Activated T-cell treated with anti-CD3 and anti-CD28 coated beads for 4 hours (primary cell): Measurements from ENCODE around the gene PKHD1.

Experiments
- DNase-seq: peaks from one replicate; pipeline ENCODE4 v3.0.0-alpha.2; 2020

PKHD1 gene

GRCh38 chr6:52042141-52042885, 45.1 kb downstream of the PKHD1 start:
- no peak for DNase-seq

DNA sequence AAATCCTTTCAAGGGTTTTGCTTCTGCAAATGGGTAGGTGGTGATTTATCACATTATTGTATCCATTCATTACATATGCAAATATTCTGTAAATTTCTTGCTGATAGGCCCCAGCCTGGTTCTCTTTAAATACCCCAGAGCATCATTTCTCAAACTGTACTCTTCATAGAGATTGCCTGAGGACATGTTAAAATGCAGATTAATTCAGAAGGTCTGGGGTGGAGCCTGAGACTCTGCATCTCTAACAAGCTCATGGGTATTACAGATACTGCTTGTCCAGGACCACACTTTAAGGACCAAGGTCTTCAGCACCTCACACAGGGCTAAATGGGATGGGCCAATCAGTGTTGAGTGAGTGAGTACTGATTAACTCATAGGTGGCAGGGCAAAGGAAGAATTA, 46.3 kb downstream of the PKHD1 start:
- DNase-seq: no peak

- no peak for DNase-seq
Measured at GRCh38 chr6:52027699-52028098, 59.7 kb downstream of the PKHD1 start.

DNA sequence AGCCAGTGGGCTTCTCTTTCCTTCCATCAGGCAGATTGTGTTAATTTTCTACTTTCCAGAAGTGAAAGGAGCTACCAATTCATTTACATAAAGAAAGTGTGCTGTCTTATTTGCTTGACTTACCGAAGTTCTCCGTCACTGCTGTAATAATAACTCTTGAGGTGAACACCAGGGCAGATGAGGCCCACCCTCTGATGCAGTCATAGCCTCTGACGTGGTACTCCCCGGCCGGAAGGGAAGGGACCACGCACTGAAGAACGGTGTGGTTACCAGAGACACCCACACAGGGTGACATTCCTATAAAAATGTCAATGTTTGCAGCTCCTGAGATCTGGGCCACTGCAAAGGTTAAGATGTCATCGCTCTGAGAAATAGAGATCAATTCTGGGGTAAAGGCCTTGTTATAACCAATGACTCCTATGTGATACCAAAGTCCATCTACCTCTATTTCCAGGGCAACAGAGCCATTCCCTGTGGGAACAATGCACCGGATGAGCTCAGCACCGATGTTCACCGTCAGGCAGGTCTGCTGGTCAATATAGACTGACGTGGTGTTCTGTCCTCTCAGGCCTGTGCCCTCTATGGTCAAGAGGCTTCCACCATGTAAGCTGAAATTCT, 62.9 kb downstream of the PKHD1 start:
- DNase-seq: no peak

GRCh38 chr6:52022675-52023074, 64.7 kb downstream of the PKHD1 start:
- DNase-seq: no peak

GRCh38 chr6:52020945-52021570, 66.4 kb downstream of the PKHD1 start:
- no peak for DNase-seq

DNA sequence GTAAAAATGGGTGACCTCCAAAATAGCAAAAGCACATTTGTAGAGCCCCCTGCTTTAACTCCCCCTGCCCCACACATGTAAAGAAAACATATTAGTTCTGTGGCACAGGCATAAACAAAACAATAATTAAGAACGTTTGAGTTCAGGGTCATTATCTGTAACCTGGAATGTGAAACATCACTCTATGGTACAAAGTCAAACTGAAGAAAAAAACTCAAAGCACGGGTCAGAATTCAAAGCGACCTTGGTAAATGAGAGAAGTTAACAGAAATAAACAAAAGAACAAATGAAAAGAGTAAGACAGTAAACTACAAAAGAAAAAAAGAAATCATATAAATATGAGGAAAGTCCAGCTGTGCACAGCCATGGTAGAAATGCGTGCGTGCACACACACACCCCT, 67.5 kb downstream of the PKHD1 start:
- DNase-seq: no peak

DNA sequence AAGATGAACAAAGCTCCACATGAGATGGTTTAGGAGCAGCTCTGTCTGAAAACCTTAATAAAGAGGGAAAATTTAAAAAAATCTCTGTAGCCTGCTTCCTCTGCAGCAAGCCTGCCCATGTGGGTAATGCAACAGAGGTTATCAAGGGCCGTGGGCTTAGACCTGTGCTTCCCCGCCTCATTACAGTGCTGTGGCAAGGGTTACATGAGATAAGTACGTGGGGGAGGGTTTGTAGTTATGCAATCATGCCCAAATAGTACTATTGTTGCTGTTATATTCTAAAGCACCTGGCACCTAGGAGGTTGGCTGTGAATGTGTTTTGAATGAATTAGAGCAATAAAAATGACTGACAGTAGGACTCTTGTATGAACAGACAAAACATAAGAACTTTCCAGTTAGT, 68.3 kb downstream of the PKHD1 start:
- no peak for DNase-seq

DNA sequence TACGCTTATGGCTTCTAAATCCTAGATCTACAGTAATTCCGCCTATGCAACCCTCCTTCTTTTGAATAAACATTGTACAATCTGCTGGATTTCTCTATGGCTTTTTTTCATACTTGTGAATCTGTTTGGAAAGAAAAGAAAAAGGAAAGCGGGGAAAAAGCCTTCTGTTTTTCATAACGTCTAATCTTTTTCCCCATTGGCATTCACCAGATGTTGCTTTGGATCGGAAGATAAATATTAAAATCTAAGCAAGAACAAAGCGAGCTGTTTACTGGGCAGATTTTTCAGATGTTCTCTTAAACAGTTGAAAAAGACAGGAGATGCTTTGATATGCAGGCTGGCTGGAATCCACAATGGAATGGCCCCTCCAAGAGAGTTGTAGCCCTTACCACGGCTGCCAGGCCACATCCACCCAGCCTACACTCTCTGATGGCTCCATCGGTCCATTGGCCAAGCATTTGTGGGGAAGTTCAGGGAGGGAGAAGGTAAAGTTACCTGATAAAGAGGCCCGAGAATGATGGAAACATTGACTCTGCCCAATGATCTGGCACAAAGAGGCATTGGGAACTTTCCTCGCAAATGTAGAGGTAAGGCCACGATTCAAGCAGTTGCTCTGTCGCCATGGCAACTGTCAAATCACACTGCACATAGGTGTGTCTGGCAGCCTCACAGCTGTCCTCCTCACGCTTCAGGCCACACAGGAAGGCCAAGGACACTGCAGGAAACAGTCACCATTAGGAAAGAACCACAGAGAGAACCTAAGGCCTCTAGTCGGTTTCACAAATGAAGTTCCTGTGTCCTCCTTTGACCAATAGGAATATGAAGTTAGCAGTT, 70.3 kb downstream of the PKHD1 start:
- DNase-seq: no peak

GRCh38 chr6:52015953-52016352, 71.5 kb downstream of the PKHD1 start:
- DNase-seq: no peak

- no peak for DNase-seq
Measured at GRCh38 chr6:52014391-52014790, 73.0 kb downstream of the PKHD1 start.

- DNase-seq: no peak
Measured at GRCh38 chr6:52013035-52013434, 74.4 kb downstream of the PKHD1 start.

DNA sequence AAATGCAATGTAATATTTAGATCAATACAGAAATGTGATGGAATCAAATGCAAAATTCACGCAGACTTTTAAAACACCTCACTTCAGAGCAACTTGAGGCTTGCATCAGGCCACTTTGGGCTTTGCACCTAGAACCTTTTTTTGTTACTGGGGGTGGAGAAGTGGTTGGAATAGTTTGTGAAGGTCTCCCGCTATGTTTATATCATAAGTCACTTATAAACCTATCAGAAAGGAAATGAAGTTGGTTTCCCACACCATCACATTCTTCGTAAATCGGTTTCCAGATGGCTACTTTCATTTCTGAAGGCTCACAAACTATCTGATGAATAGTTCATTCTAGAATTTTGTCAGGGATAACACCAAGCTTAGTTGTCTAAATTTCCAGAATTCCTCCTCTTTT, 74.8 kb downstream of the PKHD1 start:
- DNase-seq: no peak

DNA sequence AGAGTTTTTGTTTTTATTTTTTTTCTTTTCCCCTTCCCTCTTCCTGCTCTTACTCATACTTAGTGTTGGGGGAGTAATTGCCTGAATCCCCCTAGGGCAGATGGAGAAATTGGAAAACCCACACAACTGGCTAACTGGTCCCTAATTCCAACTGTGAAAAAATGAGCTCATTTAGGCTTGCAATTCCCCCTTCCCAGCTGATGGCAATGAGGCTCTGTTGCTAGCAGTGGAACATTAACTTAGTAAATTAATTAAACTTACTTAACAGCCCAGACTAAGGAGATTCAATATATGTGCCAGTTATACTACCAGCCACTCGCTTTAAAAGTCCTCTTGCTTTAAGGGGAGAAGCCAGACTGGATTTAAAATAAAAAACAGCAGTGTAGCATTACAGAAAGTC, 76.6 kb downstream of the PKHD1 start:
- no peak for DNase-seq

DNA sequence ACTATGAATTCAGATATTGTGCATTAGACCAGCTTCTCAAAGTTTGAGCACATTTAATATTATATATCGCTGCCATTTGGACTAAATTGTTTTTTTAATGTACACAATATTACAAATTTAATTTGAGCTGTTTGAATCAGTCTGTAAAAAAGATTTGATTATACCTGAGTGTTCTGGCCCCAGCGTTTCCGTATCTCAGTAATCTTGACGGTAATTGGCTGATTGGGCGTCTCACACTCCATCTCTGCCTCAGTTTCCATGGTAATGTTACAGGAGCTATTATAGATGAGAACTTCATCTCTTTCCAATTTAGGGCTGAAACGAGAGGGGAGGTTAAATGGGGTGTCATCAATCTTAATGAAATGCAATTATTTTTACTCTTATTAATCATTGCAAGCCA, 77.3 kb downstream of the PKHD1 start:
- no peak for DNase-seq

DNA sequence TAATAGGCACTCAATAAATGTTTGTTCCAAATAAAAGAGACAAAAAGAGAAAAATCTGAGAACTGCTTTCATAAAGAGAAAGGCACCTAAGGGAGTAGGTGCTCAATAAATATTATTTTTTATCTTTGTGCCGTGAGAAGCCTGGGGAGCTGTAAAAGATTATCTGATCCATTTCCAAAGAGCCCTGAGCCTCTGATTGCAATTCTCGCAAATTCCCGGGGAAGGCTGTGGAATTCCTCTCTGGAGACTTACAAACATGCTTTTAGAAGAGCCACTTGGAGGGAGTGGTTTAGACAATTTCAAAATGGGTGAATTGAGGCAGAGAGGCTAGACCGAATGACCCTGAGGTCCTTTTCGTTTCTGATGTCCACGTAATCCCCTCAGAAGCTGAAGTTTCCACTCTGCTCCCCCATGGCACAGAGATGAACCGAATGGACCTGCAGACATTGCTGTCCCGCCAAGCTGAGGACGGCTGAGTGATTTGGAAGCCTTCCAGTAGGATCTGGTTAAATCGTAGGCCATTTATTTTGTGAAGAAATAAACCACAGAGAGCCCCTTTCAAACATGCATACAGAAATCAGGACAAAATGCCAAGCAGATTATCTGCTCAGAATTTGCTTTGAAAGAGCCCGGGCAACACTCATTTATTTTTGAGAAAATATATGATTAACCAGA, 77.8 kb downstream of the PKHD1 start:
- DNase-seq: no peak

GRCh38 chr6:52000064-52000463, 87.3 kb downstream of the PKHD1 start:
- DNase-seq: no peak

GRCh38 chr6:51996296-51996947, 91.0 kb downstream of the PKHD1 start:
- no peak for DNase-seq

DNA sequence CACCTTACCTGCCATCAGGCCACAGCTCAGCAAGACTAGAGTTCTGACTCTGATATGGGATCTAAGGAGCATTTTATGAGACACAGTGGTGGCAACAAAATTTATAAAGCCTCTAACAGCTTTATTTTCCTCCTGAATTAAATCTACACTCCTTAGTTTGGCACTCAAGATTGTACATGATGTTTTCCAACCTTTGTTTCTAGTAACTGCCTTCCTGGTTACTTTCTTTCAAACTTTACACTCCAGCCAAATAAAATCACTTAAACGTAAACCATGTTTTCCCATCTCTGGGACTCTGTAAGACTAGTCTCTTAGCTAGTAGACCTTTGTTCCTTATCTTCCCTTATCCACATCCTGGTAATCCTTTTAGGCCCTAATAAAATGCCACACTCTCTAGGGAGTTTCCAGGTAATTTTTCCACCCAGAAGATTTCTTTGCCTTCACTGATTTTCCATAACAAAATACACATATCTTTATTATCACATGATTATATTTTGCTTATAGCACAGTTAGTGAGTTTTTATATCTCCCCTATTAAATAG, 92.1 kb downstream of the PKHD1 start:
- DNase-seq: no peak

DNA sequence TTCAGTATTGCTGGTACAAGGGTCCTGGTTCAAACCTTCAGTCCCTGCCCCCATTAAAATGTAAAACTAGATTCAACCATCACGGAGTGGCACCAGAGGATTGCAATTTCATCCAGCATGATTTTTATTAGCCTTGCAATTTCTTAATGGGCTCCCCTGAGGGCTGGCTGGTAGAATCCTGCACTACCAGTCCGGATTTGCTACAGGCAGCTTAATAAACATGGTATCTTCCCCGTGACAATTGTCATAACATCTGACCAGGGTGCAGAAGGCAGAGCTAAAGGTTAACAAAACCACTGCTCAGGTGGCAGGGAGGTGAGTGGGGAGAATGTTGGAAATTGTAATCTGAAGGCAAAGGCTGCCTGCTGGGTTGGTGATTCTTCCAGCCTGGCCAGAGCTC, 94.5 kb downstream of the PKHD1 start:
- DNase-seq: no peak

GRCh38 chr6:51989789-51990188, 97.6 kb downstream of the PKHD1 start:
- no peak for DNase-seq

DNA sequence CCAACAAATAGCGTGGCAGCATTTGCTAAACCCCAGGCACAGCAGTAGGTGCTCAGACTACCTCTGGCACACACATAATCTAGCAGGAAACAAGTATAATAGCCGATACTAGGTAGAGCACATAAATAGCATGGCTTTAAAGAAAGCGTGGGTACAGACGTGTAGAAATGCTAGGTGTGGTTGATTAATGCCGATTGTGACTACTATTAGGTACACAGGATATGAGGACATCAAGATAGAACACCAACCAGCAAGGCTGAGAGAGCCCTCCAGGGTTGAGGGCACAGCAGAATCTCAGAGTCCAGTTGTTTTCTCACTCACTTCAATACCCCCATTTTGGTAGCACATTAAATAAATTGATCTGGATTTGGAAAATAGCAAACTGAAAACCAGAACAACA, 100.5 kb downstream of the PKHD1 start:
- DNase-seq: no peak
